NCI-H774 (cell line): Measurements from ENCODE around the gene HOXB13.
A peak's percentile ranks its signal among the peaks of the same experiment; 100 is the strongest.

Source experiments
- DNase-seq: peaks from one replicate; lab custom pipeline; 2025; lab: John Stamatoyannopoulos, UW

The HOXB13 gene

GRCh38 chr17:48728232-48729231 lies at the start of gene HOXB13:
HOXB13 (minus strand) TSS chr17:48728750; CDS start chr17:48728593, 157 bp downstream.
- peak; percentile 71 for DNase-seq

- DNase-seq, result no peak
Measured at GRCh38 chr17:48776602-48777001, 48.1 kb upstream of the HOXB13 start.

GRCh38 chr17:48773245-48773644 lies 44.7 kb upstream of the HOXB13 start:
- DNase-seq, result no peak

GRCh38 chr17:48770954-48771353 lies 42.4 kb upstream of the HOXB13 start:
- DNase-seq, result no peak

- DNase-seq, result no peak
Measured at GRCh38 chr17:48769009-48769675, 40.6 kb upstream of the HOXB13 start.

- DNase-seq, result no peak
Measured at GRCh38 chr17:48767263-48767774, 38.8 kb upstream of the HOXB13 start.

- no peak for DNase-seq
Measured at GRCh38 chr17:48761114-48761513, 32.6 kb upstream of the HOXB13 start.

- no peak for DNase-seq
Measured at GRCh38 chr17:48760411-48760810, 31.9 kb upstream of the HOXB13 start.

- peak; percentile 23 for DNase-seq
Measured at GRCh38 chr17:48759288-48759687, 30.7 kb upstream of the HOXB13 start.

GRCh38 chr17:48757524-48757961 lies 29.0 kb upstream of the HOXB13 start:
- no peak for DNase-seq

- DNase-seq, result peak; percentile 70
Measured at GRCh38 chr17:48756830-48757251, 28.3 kb upstream of the HOXB13 start.

GRCh38 chr17:48755356-48755755 lies 26.8 kb upstream of the HOXB13 start:
- DNase-seq, result no peak

- no peak for DNase-seq
Measured at GRCh38 chr17:48754500-48755261, 26.1 kb upstream of the HOXB13 start.

- DNase-seq, result no peak
Measured at GRCh38 chr17:48753794-48754499, 25.4 kb upstream of the HOXB13 start.

GRCh38 chr17:48752399-48753288 lies 24.1 kb upstream of the HOXB13 start:
- DNase-seq, result no peak

- DNase-seq, result no peak
Measured at GRCh38 chr17:48751733-48752398, 23.3 kb upstream of the HOXB13 start.

- DNase-seq, result no peak
Measured at GRCh38 chr17:48751172-48751571, 22.6 kb upstream of the HOXB13 start.

GRCh38 chr17:48749621-48750553 lies 21.3 kb upstream of the HOXB13 start:
- DNase-seq, result no peak
